SK-N-SH (cell line): ENCODE data around the gene ZNF469. TPM values are rescaled to one million over a fixed set of nuclear protein-coding genes. Genes with fewer than 3 reads are reported as not detected.

Source experiments
- CTCF ChIA-PET: fragments of 300-600, 350-600 bp; formaldehyde crosslinking; extraction: SDS; loops from one replicate; lab custom pipeline; 2021; lab: Yijun Ruan, JAX
- POLR2A ChIA-PET: fragments of 350-600 bp; sonication (Branson Sonifier 250); formaldehyde crosslinking; extraction: SDS; loops from one replicate; lab custom pipeline; 2020; ENCODE audit warnings: antibody characterized with exemption, inconsistent platforms; lab: Yijun Ruan, JAX
- DNase-seq: peaks from one replicate; pipeline ENCODE4 v3.0.0; 2012
- H2AFZ ChIP-seq: fragments of 200-600 bp; sonication (generic); 2 replicates; pipeline ENCODE4 v1.8.1; 2016; ENCODE audit warnings: antibody characterized with exemption, mild to moderate bottlenecking, low read depth
- H3F3A ChIP-seq: fragments of 200-600 bp; sonication (generic); replicated peaks from 2 replicates; pipeline ENCODE3; 2016; ENCODE audit warnings: antibody characterized with exemption, mild to moderate bottlenecking; ENCODE audit not compliant: insufficient read depth
- H3K27ac ChIP-seq, 2 experiments: fragments of 200-500 bp in 1 of 2; fragments of 200-600 bp in 1 of 2; sonication (Bioruptor generic) in 1 of 2; sonication (generic), shearing (Covaris generic) in 1 of 2; 2 replicates each; pipeline versions ENCODE4 v1.5.1 to v1.6.1; 2014 to 2016; ENCODE audit warnings: low read depth in 2 of 2, inconsistent platforms in 1 of 2, low read length in 1 of 2, mild to moderate bottlenecking in 1 of 2, mixed read lengths in 1 of 2
- H3K27me3 ChIP-seq: fragments of 200-600 bp; sonication (generic), shearing (Covaris generic); 2 replicates; pipeline ENCODE4 v1.6.1; 2016; ENCODE audit warnings: mixed run types; ENCODE audit not compliant: insufficient read depth
- H3K36me3 ChIP-seq, 2 experiments: fragments of 200-500 bp in 1 of 2; fragments of 200-600 bp in 1 of 2; sonication (Bioruptor generic) in 1 of 2; sonication (generic) in 1 of 2; replicated peaks in 1 of 2; 2 replicates each; pipeline versions ENCODE3 to v1.5.1; 2014 to 2016; ENCODE audit warnings: low read length in 1 of 2, mild to moderate bottlenecking in 1 of 2; ENCODE audit not compliant: insufficient read depth in 2 of 2, control insufficient read depth in 1 of 2
- H3K4me1 ChIP-seq, 2 experiments: fragments of 200-500 bp in 1 of 2; fragments of 200-600 bp in 1 of 2; sonication (Bioruptor generic) in 1 of 2; sonication (generic), shearing (Covaris generic) in 1 of 2; 2 replicates each; pipeline versions ENCODE4 v1.5.1 to v1.6.1; 2014 to 2016; ENCODE audit warnings: low read depth in 1 of 2, low read length in 1 of 2, mixed run types in 1 of 2; ENCODE audit not compliant: insufficient read depth in 2 of 2, control insufficient read depth in 1 of 2
- H3K4me2 ChIP-seq: fragments of 200-600 bp; sonication (generic), shearing (Covaris generic); 2 replicates; pipeline ENCODE4 v1.6.1; 2017; ENCODE audit warnings: mixed run types
- H3K4me3 ChIP-seq, 2 experiments: fragments of 200-500 bp in 1 of 2; fragments of 200-600 bp in 1 of 2; sonication (Bioruptor generic) in 1 of 2; sonication (generic), shearing (Covaris generic) in 1 of 2; 2 replicates each; pipeline versions ENCODE4 v1.5.1 to v1.8.1; 2014 to 2016; ENCODE audit warnings: low read depth in 2 of 2, inconsistent platforms in 1 of 2, low read length in 1 of 2, mild to moderate bottlenecking in 1 of 2, mixed read lengths in 1 of 2, moderate library complexity in 1 of 2
- H3K79me2 ChIP-seq: fragments of 200-600 bp; sonication (generic); 2 replicates; pipeline ENCODE4 v1.8.1; 2017; ENCODE audit warnings: mild to moderate bottlenecking; ENCODE audit not compliant: insufficient read depth
- H3K9ac ChIP-seq: fragments of 200-600 bp; sonication (generic); 2 replicates; pipeline ENCODE4 v1.6.1; 2017; ENCODE audit warnings: mixed run types
- H3K9me2 ChIP-seq: fragments of 200-600 bp; sonication (generic); 2 replicates; pipeline ENCODE4 v1.6.1; 2017; ENCODE audit warnings: mixed run types
- H3K9me3 ChIP-seq: fragments of 200-600 bp; sonication (generic); 2 replicates; pipeline ENCODE4 v1.6.1; 2017; ENCODE audit warnings: mixed run types, mild to moderate bottlenecking, moderate library complexity
- H4K20me1 ChIP-seq: fragments of 200-600 bp; sonication (generic); 2 replicates; pipeline ENCODE4 v1.6.1; 2017; ENCODE audit warnings: mild to moderate bottlenecking, mixed run types; ENCODE audit not compliant: insufficient read depth
- NRF1 ChIP-seq: IDR thresholded peaks from 2 replicates; pipeline ENCODE4 v1.6.1; 2012; ENCODE audit warnings: low read depth, mild to moderate bottlenecking, low read length
- SMC3 ChIP-seq: IDR thresholded peaks from 2 replicates; pipeline ENCODE4 v1.6.1; 2012; ENCODE audit warnings: low read depth, low read length, improper control_type of control experiment
- TCF12 ChIP-seq: IDR thresholded peaks from 2 replicates; pipeline ENCODE4 v1.4.0; 2012
- ZBTB33 ChIP-seq: IDR thresholded peaks from 2 replicates; pipeline ENCODE4 v1.4.0; 2012; ENCODE audit warnings: low read depth, borderline replicate concordance
- WGBS: methylation state at CpG from one replicate; pipeline ENCODE4 v1.1.6; 2017; ENCODE audit warnings: low lambda C conversion rate; 5-methylcytosine and 5-hydroxymethylcytosine counted together
- polyA plus RNA-seq, 3 experiments: library from polyadenylated mRNA; depleted of rRNA; stranded (reverse); fragments of >200 nt; gene quantifications; 2 replicates each; pipeline ENCODE4 v1.2.3, GENCODE V29; 2012
- TF ChIP-seq, protein P1 (sequence below): fragments of 150-350 bp; IDR thresholded peaks from 2 replicates; pipeline ENCODE4 v1.6.1; 2016; ENCODE audit warnings: mild to moderate bottlenecking, low read depth, low read length
- TF ChIP-seq, protein P2 (sequence below): IDR thresholded peaks from 2 replicates; pipeline ENCODE4 v1.4.0; 2012; ENCODE audit warnings: low read depth, borderline replicate concordance
- TF ChIP-seq, protein P3 (sequence below): fragments of 150-350 bp; IDR thresholded peaks from 2 replicates; pipeline ENCODE4 v1.6.1; 2017; ENCODE audit warnings: antibody characterized with exemption, low read length, low read depth, borderline replicate concordance
- TF ChIP-seq, protein P4 (sequence below): fragments of 200-600 bp; sonication (generic); IDR thresholded peaks from 2 replicates; pipeline ENCODE4 v1.6.1; 2017; ENCODE audit warnings: antibody characterized with exemption, mild to moderate bottlenecking, moderate library complexity
- TF ChIP-seq, protein P5 (sequence below): IDR thresholded peaks from 2 replicates; pipeline ENCODE4 v1.6.1; 2012; ENCODE audit warnings: mild to moderate bottlenecking, low read depth, low read length, moderate library complexity

The ZNF469 gene
- polyA plus RNA-seq, 1 of the 3 experiments (the other 2 are of a cell fraction), result 0.56 TPM

GRCh38 chr16:88360999-88361398 lies 21.8 kb upstream of the ZNF469 start:
- no peak overlapping the region for H3K9ac ChIP-seq
- H3K27me3 ChIP-seq, result no peaks in the 10 kb centered on the region
- H3K9me3 ChIP-seq, result no peaks in the 10 kb centered on the region
- H2AFZ ChIP-seq, result no peak overlapping the region
- no peak overlapping the region for H3K27ac ChIP-seq
- POLR2A ChIA-PET, result no interaction called here
- TF ChIP-seq, protein P1, sequence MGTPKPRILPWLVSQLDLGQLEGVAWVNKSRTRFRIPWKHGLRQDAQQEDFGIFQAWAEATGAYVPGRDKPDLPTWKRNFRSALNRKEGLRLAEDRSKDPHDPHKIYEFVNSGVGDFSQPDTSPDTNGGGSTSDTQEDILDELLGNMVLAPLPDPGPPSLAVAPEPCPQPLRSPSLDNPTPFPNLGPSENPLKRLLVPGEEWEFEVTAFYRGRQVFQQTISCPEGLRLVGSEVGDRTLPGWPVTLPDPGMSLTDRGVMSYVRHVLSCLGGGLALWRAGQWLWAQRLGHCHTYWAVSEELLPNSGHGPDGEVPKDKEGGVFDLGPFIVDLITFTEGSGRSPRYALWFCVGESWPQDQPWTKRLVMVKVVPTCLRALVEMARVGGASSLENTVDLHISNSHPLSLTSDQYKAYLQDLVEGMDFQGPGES, result no peak
- no peak for TF ChIP-seq TCF12
- TF ChIP-seq, protein P2, sequence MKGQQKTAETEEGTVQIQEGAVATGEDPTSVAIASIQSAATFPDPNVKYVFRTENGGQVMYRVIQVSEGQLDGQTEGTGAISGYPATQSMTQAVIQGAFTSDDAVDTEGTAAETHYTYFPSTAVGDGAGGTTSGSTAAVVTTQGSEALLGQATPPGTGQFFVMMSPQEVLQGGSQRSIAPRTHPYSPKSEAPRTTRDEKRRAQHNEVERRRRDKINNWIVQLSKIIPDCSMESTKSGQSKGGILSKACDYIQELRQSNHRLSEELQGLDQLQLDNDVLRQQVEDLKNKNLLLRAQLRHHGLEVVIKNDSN, result no peak
- TF ChIP-seq, protein P3, sequence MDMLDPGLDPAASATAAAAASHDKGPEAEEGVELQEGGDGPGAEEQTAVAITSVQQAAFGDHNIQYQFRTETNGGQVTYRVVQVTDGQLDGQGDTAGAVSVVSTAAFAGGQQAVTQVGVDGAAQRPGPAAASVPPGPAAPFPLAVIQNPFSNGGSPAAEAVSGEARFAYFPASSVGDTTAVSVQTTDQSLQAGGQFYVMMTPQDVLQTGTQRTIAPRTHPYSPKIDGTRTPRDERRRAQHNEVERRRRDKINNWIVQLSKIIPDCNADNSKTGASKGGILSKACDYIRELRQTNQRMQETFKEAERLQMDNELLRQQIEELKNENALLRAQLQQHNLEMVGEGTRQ, result no peak
- no peaks in the 10 kb centered on the region for H3F3A ChIP-seq
- no peak overlapping the region for H3K4me3 ChIP-seq
- 65% methylated on average over 2 of the region's 2 CpGs for WGBS
- no peaks in the 10 kb centered on the region for H3K79me2 ChIP-seq
- H4K20me1 ChIP-seq, result no peaks in the 10 kb centered on the region
- no peak overlapping the region for H3K4me2 ChIP-seq
- H3K4me1 ChIP-seq, result no peaks in the 10 kb centered on the region; a peak in 1 of 4 replicates
- DNase-seq, result no peak
- H3K36me3 ChIP-seq, result no peaks in the 10 kb centered on the region
- H3K9me2 ChIP-seq, result no peaks in the 10 kb centered on the region
- CTCF ChIA-PET, result no interaction called here

GRCh38 chr16:88361775-88362174 lies 21.0 kb upstream of the ZNF469 start:
- DNase-seq, result no peak
- Histone ChIP-seq H3K27me3 (no peaks in the 10 kb centered on the region), H3K36me3 (no peaks in the 10 kb centered on the region), H3K4me2 (no peak overlapping the region), H3K9me3 (no peaks in the 10 kb centered on the region), H3F3A (no peaks in the 10 kb centered on the region), H3K27ac (no peak overlapping the region), H3K9ac (no peak overlapping the region), H3K9me2 (no peaks in the 10 kb centered on the region), H3K79me2 (no peaks in the 10 kb centered on the region), H4K20me1 (no peaks in the 10 kb centered on the region), H3K4me3 (no peak overlapping the region), H2AFZ (no peak overlapping the region), H3K4me1 (no peaks in the 10 kb centered on the region)
- WGBS, result 41% methylated on average over 5 of the region's 5 CpGs
- CTCF ChIA-PET, result no interaction called here
- TF ChIP-seq, protein P4, sequence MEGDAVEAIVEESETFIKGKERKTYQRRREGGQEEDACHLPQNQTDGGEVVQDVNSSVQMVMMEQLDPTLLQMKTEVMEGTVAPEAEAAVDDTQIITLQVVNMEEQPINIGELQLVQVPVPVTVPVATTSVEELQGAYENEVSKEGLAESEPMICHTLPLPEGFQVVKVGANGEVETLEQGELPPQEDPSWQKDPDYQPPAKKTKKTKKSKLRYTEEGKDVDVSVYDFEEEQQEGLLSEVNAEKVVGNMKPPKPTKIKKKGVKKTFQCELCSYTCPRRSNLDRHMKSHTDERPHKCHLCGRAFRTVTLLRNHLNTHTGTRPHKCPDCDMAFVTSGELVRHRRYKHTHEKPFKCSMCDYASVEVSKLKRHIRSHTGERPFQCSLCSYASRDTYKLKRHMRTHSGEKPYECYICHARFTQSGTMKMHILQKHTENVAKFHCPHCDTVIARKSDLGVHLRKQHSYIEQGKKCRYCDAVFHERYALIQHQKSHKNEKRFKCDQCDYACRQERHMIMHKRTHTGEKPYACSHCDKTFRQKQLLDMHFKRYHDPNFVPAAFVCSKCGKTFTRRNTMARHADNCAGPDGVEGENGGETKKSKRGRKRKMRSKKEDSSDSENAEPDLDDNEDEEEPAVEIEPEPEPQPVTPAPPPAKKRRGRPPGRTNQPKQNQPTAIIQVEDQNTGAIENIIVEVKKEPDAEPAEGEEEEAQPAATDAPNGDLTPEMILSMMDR, result no peak
- TF ChIP-seq, protein P5, sequence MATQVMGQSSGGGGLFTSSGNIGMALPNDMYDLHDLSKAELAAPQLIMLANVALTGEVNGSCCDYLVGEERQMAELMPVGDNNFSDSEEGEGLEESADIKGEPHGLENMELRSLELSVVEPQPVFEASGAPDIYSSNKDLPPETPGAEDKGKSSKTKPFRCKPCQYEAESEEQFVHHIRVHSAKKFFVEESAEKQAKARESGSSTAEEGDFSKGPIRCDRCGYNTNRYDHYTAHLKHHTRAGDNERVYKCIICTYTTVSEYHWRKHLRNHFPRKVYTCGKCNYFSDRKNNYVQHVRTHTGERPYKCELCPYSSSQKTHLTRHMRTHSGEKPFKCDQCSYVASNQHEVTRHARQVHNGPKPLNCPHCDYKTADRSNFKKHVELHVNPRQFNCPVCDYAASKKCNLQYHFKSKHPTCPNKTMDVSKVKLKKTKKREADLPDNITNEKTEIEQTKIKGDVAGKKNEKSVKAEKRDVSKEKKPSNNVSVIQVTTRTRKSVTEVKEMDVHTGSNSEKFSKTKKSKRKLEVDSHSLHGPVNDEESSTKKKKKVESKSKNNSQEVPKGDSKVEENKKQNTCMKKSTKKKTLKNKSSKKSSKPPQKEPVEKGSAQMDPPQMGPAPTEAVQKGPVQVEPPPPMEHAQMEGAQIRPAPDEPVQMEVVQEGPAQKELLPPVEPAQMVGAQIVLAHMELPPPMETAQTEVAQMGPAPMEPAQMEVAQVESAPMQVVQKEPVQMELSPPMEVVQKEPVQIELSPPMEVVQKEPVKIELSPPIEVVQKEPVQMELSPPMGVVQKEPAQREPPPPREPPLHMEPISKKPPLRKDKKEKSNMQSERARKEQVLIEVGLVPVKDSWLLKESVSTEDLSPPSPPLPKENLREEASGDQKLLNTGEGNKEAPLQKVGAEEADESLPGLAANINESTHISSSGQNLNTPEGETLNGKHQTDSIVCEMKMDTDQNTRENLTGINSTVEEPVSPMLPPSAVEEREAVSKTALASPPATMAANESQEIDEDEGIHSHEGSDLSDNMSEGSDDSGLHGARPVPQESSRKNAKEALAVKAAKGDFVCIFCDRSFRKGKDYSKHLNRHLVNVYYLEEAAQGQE, result no peak
- TF ChIP-seq SMC3 (no peak), ZBTB33 (no peak), NRF1 (no peak)
- POLR2A ChIA-PET, result no interaction called here
